T-cell (primary cell): ENCODE measurements around the gene GLT1D1. TPM values are rescaled to one million over a fixed set of nuclear protein-coding genes. Genes with fewer than 3 reads are reported as not detected.

Experiments used
- ATAC-seq, 4 experiments: fragments of 200-7000 bp in 3 of 4; fragments of 150-1000 bp in 1 of 4; cut with Tn5 transposase; replicated peaks in 1 of 4; 1 replicate in 3 of 4; 2 replicates in 1 of 4; pipeline ENCODE4 v1.10.0; 2021; ENCODE audit warnings: moderate library complexity in 3 of 4, mild to moderate bottlenecking in 2 of 4, moderate number of reproducible peaks in 1 of 4
- CTCF ChIA-PET, 2 donors: fragments of 300-600 bp; sonication (Branson Sonifier 250); formaldehyde crosslinking; loops; one replicate each; lab custom pipeline; 2022; ENCODE audit warnings: antibody characterized with exemption in 2 of 2; lab: Charles Lee
- POLR2A ChIA-PET, 2 donors: fragments of 300-600 bp; sonication (Branson Sonifier 250); formaldehyde crosslinking; loops; one replicate each; lab custom pipeline; 2022; ENCODE audit warnings: antibody characterized with exemption in 2 of 2; lab: Charles Lee
- DNase-seq, 35 experiments: peaks; one replicate each; pipeline versions ENCODE4 v3.0.0 to v3.0.0-alpha.2; 2013 to 2023
- H3K27ac ChIP-seq: one replicate; pipeline ENCODE4 v1.5.1; 2013; ENCODE audit warnings: low read length
- H3K27me3 ChIP-seq, 2 experiments: replicated peaks in 1 of 2; 1 replicate in 1 of 2; 2 replicates in 1 of 2; pipeline versions ENCODE4 v1.6.1 to v1.7.0; 2013; ENCODE audit warnings: low read length in 1 of 2, mixed read lengths in 1 of 2; ENCODE audit not compliant: control insufficient read depth in 2 of 2, insufficient read depth in 2 of 2; ENCODE audit errors: extremely low read depth in 1 of 2
- H3K36me3 ChIP-seq, 2 donors: 1 replicate in 1 of 2; 2 replicates in 1 of 2; pipeline versions ENCODE4 v1.6.1 to v1.7.0; 2013; ENCODE audit warnings: low read length in 1 of 2; ENCODE audit not compliant: control insufficient read depth in 2 of 2, insufficient read depth in 1 of 2; ENCODE audit errors: extremely low read depth in 1 of 2
- H3K4me1 ChIP-seq, 2 experiments: 1 replicate in 1 of 2; 2 replicates in 1 of 2; pipeline versions ENCODE4 v1.6.1 to v1.7.0; 2013; ENCODE audit warnings: low read length in 2 of 2, mixed read lengths in 1 of 2; ENCODE audit not compliant: insufficient read depth in 2 of 2, control insufficient read depth in 1 of 2; ENCODE audit errors: extremely low read depth in 1 of 2
- H3K4me3 ChIP-seq, 2 donors: 1 replicate in 1 of 2; 2 replicates in 1 of 2; pipeline versions ENCODE4 v1.5.1 to v1.7.0; 2013; ENCODE audit warnings: mild to moderate bottlenecking in 2 of 2, low read length in 1 of 2, moderate library complexity in 1 of 2; ENCODE audit not compliant: control insufficient read depth in 1 of 2; ENCODE audit errors: extremely low read depth in 1 of 2
- H3K9me3 ChIP-seq: 2 replicates; pipeline ENCODE4 v1.7.0; 2013
- H3K27ac Mint-ChIP-seq, 2 donors: one replicate each; pipeline ENCODE4 v1.8.0; 2020 to 2021; ENCODE audit warnings: mild to moderate bottlenecking in 2 of 2, mixed read lengths in 2 of 2
- H3K27me3 Mint-ChIP-seq, 2 donors: one replicate each; pipeline ENCODE4 v1.8.0; 2021 to 2022; ENCODE audit warnings: mixed read lengths in 2 of 2
- H3K36me3 Mint-ChIP-seq: one replicate; pipeline ENCODE4 v1.8.0; 2021; ENCODE audit warnings: mixed read lengths
- H3K4me1 Mint-ChIP-seq, 3 donors: one replicate each; pipeline ENCODE4 v1.8.0; 2020 to 2022; ENCODE audit warnings: mixed read lengths in 3 of 3, mild to moderate bottlenecking in 1 of 3
- H3K4me3 Mint-ChIP-seq, 3 donors: one replicate each; pipeline ENCODE4 v1.8.0; 2020 to 2022; ENCODE audit warnings: mild to moderate bottlenecking in 3 of 3, mixed read lengths in 3 of 3, moderate library complexity in 3 of 3
- H3K9me3 Mint-ChIP-seq, 3 donors: one replicate each; pipeline ENCODE4 v1.8.0; 2020 to 2022; ENCODE audit warnings: mixed read lengths in 3 of 3
- WGBS: methylation state at CpG from one replicate; pipeline ENCODE4 v1.1.5; 2013; ENCODE audit warnings: missing lambda C conversion rate; ENCODE audit not compliant: insufficient coverage; 5-methylcytosine and 5-hydroxymethylcytosine counted together
- total RNA-seq, 35 experiments: library from RNA in 6 of 35; stranded (reverse) in 6 of 35; fragments of 120-200 nt in 1 of 35; gene quantifications; one replicate each; pipeline versions ENCODE4 v1.2.1 to v1.2.4 and lab custom pipeline; 2013 to 2026

GLT1D1 gene
- total RNA-seq, 5 donors from 2014 or later (not counting 1 experiment from before 2014, with no cell fraction given): 0.14 to 0.26 TPM; not detected in 3

DNA sequence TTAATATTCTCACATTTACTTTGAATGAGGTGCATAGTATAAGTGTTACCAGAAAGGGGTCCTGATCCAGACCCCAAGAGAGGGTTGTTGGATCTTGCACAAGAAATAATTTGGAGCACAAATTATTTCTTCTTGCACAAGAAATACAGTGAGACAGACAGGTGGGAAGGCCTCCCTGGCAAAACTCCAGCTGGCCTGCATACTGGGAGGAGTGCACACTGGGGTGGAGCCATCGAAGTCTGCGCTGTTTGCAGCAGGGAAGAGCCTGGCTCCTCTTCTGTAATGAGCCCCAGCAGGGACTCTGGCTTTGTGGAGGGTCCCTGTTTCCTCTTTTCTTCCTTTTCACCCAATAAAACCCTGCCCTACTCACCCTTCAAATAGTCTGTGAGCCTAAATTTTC, 141.6 kb downstream of the GLT1D1 start:
- H3K36me3 ChIP-seq: no peaks in the 10 kb centered on the region
- H3K9me3 ChIP-seq: no peaks in the 10 kb centered on the region
- Mint-ChIP-seq H3K36me3 (no peaks in the 10 kb centered on the region), H3K4me1 (no peaks in the 10 kb centered on the region), H3K27ac (no peak overlapping the region), H3K27me3 (peaks cover 0 to 4% of the 10 kb centered on the region in 2 donors), H3K4me3 (no peak overlapping the region), H3K9me3 (peaks cover 0 to 9% (median 3%) of the 10 kb centered on the region in 3 donors)
- POLR2A ChIA-PET: no interaction called here
- CTCF ChIA-PET: no interaction called here
- no peaks in the 10 kb centered on the region for H3K4me1 ChIP-seq
- H3K27ac ChIP-seq: no peak overlapping the region
- H3K27me3 ChIP-seq: peaks cover 0 to under 1% of the 10 kb centered on the region in 2 experiments
- no CpG with 5 or more reads among the region's 2 CpGs for WGBS
- no peak for DNase-seq
- ATAC-seq: no peak
- H3K4me3 ChIP-seq: no peak overlapping the region

DNA sequence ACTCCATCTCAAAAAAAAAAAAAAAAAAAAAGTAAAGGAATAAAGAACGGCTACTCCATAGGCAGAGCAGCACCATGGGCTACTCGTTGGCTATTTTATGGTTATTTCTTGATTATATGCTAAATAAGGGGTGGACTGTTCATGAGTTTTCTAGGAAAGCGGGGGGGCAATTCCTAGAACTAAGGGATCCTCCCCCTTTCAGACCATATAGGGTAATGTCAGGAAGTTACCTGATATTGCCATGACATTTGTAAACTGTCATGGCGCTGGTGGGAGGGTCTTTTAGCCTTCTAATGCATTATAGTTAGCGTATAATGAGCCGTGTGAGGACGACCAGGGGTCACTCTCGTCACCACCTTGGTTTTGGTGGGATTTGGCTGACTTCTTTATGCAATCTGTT, 142.3 kb downstream of the GLT1D1 start:
- 83% methylated on average over 4 of the region's 8 CpGs for WGBS
- H3K4me3 ChIP-seq: no peak overlapping the region
- Mint-ChIP-seq H3K36me3 (no peaks in the 10 kb centered on the region), H3K9me3 (peaks cover 0 to 12% (median 3%) of the 10 kb centered on the region in 3 donors), H3K27ac (no peak overlapping the region), H3K4me3 (no peak overlapping the region), H3K4me1 (no peaks in the 10 kb centered on the region), H3K27me3 (peaks cover 0 to 4% of the 10 kb centered on the region in 2 donors)
- ChIA-PET CTCF (no interaction called here), POLR2A (no interaction called here)
- peaks cover 0 to 3% of the 10 kb centered on the region in 2 experiments for H3K27me3 ChIP-seq
- no peak for DNase-seq
- no peaks in the 10 kb centered on the region for H3K9me3 ChIP-seq
- no peak for ATAC-seq
- H3K27ac ChIP-seq: no peak overlapping the region
- H3K36me3 ChIP-seq: no peaks in the 10 kb centered on the region
- no peaks in the 10 kb centered on the region for H3K4me1 ChIP-seq

DNA sequence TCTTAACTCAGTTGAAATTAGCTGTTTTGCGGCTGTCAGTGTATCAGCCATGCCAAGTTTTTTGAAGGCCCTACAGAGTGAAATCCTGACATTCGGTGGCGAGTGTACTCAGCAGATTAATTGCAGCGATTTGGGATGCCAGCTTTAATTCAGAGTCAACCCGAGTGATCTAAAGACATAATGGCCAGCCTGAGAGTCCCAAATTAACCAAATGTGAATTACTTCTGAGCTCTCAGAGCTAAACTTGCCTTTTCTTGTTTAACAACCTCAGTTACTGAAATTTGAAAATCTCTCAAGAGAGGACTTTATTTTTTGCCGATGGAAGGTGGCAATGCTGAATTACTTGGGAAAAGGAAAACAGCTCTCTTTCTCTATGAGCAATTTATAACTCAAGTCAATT, 148.5 kb downstream of the GLT1D1 start:
- CTCF ChIA-PET: no interaction called here
- no peak overlapping the region for H3K4me3 ChIP-seq
- H3K27ac ChIP-seq: no peak overlapping the region
- H3K27me3 ChIP-seq: peaks cover 0 to 3% of the 10 kb centered on the region in 2 experiments
- H3K4me1 ChIP-seq: no peaks in the 10 kb centered on the region
- no peaks in the 10 kb centered on the region for H3K36me3 ChIP-seq
- no peak for ATAC-seq
- 93% methylated on average over 5 of the region's 6 CpGs for WGBS
- Mint-ChIP-seq H3K36me3 (no peaks in the 10 kb centered on the region), H3K4me3 (no peak overlapping the region), H3K27me3 (no peaks in the 10 kb centered on the region), H3K4me1 (no peaks in the 10 kb centered on the region), H3K27ac (no peak overlapping the region), H3K9me3 (peaks cover 0 to 12% (median 3%) of the 10 kb centered on the region in 3 donors)
- DNase-seq: no peak
- H3K9me3 ChIP-seq: no peaks in the 10 kb centered on the region
- POLR2A ChIA-PET: no interaction called here

DNA sequence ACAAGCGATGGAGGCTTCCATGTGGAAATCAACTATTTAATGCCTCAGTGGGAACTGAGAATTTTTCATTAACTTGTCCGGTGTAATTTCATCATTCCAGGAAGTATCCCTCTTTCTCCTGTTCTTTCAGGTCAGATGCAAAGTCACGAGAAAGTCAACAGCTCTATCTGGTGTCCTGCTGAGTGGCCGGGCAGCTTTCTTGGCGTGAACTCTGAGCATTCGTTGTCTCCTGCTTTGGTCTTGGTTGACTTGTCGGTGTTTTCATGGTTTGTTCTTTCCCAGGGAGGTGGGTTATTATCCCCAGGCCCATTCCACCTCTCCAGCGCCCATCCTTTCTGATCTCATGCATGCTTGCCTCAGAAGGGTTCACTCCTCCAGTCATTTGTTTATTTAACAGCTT, 149.1 kb downstream of the GLT1D1 start:
- H3K4me3 ChIP-seq: no peak overlapping the region
- no peaks in the 10 kb centered on the region for H3K4me1 ChIP-seq
- no peak overlapping the region for H3K27ac ChIP-seq
- Mint-ChIP-seq H3K4me1 (no peaks in the 10 kb centered on the region), H3K27ac (no peak overlapping the region), H3K27me3 (no peaks in the 10 kb centered on the region), H3K4me3 (no peak overlapping the region), H3K36me3 (no peaks in the 10 kb centered on the region), H3K9me3 (peaks cover 0 to 9% (median 3%) of the 10 kb centered on the region in 3 donors)
- ChIA-PET POLR2A (no interaction called here), CTCF (no interaction called here)
- H3K27me3 ChIP-seq: peaks cover 0 to 3% of the 10 kb centered on the region in 2 experiments
- no peaks in the 10 kb centered on the region for H3K36me3 ChIP-seq
- WGBS: 85% methylated on average over 6 of the region's 8 CpGs
- H3K9me3 ChIP-seq: no peaks in the 10 kb centered on the region
- ATAC-seq: no peak
- DNase-seq: no peak

DNA sequence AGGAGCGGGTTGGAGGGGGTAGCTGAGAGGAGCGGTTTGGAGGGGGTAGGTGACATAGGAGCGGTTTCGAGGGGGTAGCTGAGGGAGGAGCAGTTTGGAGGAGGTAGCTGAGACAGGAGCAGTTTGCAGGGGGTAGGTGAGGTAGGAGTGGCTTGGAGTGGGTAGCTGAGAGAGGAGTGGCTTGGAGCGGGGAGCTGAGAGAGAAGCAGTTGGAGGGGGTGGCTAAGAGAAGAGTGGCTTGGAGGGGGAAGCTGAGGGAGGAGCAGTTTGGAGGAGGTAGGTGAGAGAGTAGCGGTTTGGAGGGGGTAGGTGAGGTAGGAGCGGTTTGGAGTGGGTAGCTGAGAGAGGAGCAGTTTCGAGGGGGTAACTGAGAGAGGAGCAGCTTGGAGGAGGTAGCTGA, 152.1 kb downstream of the GLT1D1 start:
- H3K36me3 Mint-ChIP-seq: no peaks in the 10 kb centered on the region
- Histone ChIP-seq H3K9me3 (no peaks in the 10 kb centered on the region), H3K27me3 (peaks cover 0 to 3% of the 10 kb centered on the region in 2 experiments), H3K27ac (no peak overlapping the region), H3K4me3 (no peak overlapping the region), H3K4me1 (no peaks in the 10 kb centered on the region), H3K36me3 (no peaks in the 10 kb centered on the region)
- ATAC-seq (no peak), DNase-seq (no peak)
- no peak overlapping the region for H3K27ac Mint-ChIP-seq
- WGBS: 79% methylated on average over 7 of the region's 8 CpGs
- H3K4me1 Mint-ChIP-seq: no peaks in the 10 kb centered on the region
- H3K9me3 Mint-ChIP-seq: peaks cover 0 to 9% (median 0%) of the 10 kb centered on the region in 3 donors
- no peaks in the 10 kb centered on the region for H3K27me3 Mint-ChIP-seq
- ChIA-PET CTCF (no interaction called here), POLR2A (no interaction called here)
- no peak overlapping the region for H3K4me3 Mint-ChIP-seq

DNA sequence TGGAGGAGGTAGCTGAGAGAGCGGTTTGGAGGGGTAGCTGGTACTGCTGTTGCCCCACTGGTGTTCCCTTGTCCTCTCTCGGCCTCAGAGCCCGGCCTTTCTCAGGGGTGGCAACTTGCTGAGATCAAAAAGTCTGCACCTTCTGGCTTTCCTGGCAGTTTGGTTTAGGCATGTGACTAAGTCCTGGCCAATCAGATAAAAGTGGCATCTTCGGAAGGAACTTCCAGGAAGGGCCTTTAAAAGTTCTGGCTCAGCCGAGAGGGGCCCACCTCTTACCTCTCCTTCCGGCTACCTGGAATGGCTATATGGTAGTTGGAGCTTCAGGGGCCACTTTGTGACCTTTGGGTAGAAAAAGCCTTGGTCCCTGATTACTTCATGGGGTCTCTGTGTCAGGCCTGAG, 152.6 kb downstream of the GLT1D1 start:
- CTCF ChIA-PET: no interaction called here
- Histone ChIP-seq H3K27me3 (peaks cover 0 to 3% of the 10 kb centered on the region in 2 experiments), H3K27ac (no peak overlapping the region), H3K9me3 (no peaks in the 10 kb centered on the region), H3K4me3 (no peak overlapping the region), H3K4me1 (no peaks in the 10 kb centered on the region), H3K36me3 (no peaks in the 10 kb centered on the region)
- ATAC-seq (no peak), DNase-seq (no peak)
- WGBS: 92% methylated on average over 6 of the region's 6 CpGs
- H3K27me3 Mint-ChIP-seq: no peaks in the 10 kb centered on the region
- H3K36me3 Mint-ChIP-seq: no peaks in the 10 kb centered on the region
- POLR2A ChIA-PET: no interaction called here
- peaks cover 0 to 9% (median 3%) of the 10 kb centered on the region in 3 donors for H3K9me3 Mint-ChIP-seq
- H3K4me3 Mint-ChIP-seq: no peak overlapping the region
- no peak overlapping the region for H3K27ac Mint-ChIP-seq
- H3K4me1 Mint-ChIP-seq: no peaks in the 10 kb centered on the region
